Measurements from ENCODE around the gene PLCL2.

DNA sequence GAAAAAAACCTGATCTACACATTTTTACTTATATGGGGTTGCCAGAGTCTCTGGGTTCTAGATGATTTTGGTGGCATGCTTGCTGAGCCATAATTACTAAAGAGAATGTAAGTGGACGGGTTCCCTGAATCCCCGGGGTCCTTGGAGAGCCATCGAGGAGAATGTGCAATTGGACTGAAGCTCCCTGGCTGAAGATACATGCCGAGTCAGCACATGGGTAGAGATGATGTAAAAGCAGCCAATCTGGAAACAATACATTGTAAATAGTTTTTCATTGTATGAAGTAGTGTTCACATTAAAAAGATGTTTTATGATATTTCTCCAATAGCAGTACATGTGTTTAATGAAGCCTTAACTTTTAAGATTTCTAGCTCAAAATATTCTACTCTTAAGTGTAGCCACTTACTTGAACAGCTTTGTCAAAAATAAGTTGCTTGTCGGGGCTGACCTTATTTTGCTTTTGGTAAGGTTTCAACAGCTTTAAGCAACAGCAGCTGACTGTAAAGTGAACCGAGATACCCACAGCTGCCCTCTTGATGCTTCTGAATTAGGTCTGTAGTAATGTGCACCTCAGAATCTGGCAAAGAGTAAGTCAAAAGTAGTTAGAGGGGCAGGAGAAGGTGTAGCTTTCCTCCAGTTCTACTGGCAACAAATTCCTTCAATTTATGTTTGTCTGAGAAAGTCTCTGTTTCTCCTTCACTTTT, 205.7 kb downstream of the PLCL2 start:
- no peak for TF ChIP-seq EZH2 (IDR thresholded peaks at IDR 0.05)
- no peak for TF ChIP-seq POLR2AphosphoS5 (IDR thresholded peaks at IDR 0.05; ENCODE audit: borderline replicate concordance, low read depth, low read length)
- no peak for TF ChIP-seq FOXP2 (optimal IDR thresholded peaks at IDR 0.05; ENCODE audit: control extremely low read depth, extremely low read length, insufficient read depth)

All from SK-N-MC (cell line).